Fibroblast of skin of abdomen (primary cell): ENCODE results near the gene PEA15. TPM values are rescaled to one million over a fixed set of nuclear protein-coding genes. Genes with fewer than 3 reads are reported as not detected.
A peak's percentile ranks its signal among the peaks of the same experiment; 100 is the strongest.

Experiments
- DNase-seq: peaks from one replicate; pipeline ENCODE4 v3.0.0-alpha.2; 2013
- polyA plus RNA-seq, 2 experiments: library from polyadenylated mRNA; unstranded; fragments of 120-200 nt; gene quantifications; one replicate each; pipeline ENCODE4 v1.2.1, GENCODE V29; 2013; ENCODE audit not compliant: insufficient read length in 2 of 2

Gene PEA15, protein sequence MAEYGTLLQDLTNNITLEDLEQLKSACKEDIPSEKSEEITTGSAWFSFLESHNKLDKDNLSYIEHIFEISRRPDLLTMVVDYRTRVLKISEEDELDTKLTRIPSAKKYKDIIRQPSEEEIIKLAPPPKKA
- 322 TPM for polyA plus RNA-seq (2013, experiment 1 of 2; ENCODE audit: insufficient read length)
- 324 TPM for polyA plus RNA-seq (2013, experiment 2 of 2; ENCODE audit: insufficient read length)

DNA sequence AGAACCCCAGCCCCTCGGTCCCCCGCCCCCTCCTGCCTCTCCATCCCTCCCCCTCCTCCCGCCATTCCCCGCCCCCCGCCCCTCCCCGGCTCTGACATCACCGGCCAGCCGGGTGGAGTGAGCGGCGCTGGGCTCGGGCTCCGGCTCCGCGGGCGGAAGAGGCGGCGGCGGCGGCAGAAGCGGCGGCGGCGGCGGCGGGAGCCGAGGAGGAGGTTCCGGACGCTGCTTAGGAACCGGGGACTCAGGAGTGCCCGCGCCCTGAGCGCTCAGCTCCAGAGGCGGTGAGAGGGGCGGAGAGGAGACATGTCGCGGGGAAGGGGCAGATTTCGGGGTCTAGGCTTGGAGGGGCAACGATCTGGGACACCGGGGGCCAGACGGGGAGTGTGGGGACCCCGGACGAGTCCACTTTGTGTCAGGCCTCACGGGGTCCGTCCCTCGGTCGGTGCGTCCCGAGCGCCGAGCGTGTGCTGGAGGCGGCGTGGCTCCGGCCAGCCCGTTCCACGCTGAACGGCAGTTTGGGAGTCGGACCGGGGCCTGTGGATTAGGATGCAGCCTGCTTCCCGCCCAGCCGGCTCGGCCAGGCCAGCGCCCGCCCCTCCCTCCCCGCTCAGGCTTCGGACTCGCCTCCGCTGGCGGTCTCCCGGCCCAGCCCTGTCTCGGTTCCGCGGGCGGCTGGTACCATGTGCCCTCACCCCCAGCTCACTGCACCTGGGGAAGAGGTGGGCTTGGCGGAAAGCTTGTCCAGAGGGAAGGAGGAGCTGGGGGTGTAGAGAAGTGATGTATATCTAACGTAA, at the start of gene PEA15:
TSS of gene PEA15 (plus strand) at position 143 of the 794 bp plus-strand sequence. CDS start 6,161 bp downstream, outside the sequence.
- peak; percentile 79 for DNase-seq

DNA sequence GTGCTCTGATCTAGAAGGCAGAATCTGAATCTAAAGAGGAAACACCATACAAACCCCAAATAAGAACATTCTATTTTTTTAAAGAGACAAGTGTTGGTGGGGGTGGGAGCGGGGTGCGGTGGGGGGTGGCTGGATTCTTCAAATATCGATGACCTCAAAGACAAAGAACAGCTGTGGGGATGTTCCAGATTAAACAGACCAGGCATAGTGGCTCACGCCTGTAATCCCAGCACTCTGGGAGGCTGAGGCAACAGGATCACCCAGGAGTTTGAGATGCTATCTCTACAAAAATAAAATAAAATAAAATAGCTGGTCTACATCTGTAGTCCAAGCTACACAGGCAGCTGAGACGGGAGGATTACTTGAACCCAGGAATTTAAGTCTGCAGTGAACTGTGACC, 48.8 kb upstream of the PEA15 start:
- no peak for DNase-seq

DNA sequence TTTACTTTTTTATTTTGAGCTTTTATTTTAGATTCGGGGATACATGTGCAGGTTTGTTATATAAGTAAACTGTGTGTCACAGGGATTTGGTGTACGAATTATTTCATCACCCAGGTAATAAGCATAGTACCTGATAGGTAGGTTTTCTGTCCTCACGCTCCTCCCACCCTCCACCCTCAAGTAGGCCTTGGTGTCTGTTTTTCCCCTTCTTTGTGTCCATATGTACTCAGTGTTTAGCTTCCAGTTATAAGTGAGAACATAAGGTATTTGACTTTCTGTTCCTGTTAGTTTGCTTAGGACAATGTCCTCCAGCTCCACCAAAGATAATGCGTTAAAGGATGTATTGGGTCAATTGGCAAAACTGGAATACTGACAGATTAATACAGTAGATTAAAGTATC, 48.0 kb upstream of the PEA15 start:
- no peak for DNase-seq

DNA sequence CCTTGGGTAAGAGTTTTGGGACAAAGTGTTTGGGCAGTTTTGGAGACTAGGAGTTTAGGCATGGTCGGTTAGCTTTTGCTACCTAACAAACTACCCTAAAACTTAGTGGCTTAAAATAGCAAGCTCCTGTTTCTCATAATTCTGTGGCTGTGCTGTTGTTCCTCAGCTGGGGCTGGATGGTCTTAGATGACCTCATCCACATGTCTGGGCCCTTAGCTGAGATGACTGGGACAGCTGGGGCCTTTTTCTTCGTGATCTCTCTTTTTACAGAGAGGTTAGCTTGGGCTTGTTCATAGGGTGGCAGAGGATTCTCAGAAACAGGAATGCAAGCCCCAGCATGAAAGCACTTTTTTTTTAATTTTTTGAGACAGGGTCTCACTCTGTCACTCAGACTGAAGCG, 47.2 kb upstream of the PEA15 start:
- no peak for DNase-seq

DNA sequence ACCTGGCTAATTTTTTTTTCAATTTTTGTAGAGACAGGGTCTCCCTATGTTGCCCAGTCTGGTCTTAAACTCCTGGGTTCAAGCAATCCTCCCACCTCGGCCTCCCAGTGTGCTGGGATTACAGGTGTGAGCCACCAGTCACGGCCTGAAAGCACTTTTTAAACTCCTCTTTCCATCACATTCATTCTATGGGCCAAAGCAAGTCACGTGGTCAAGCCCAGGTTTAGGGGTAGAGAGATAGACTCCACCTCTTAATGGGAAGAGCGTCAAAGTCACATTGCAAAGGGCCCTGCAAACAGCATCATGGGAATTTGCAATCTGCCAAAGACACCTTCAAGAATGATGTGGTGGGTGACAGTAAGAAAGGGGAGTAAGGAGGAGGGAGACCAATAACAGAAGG, 46.6 kb upstream of the PEA15 start:
- DNase-seq, result no peak

DNA sequence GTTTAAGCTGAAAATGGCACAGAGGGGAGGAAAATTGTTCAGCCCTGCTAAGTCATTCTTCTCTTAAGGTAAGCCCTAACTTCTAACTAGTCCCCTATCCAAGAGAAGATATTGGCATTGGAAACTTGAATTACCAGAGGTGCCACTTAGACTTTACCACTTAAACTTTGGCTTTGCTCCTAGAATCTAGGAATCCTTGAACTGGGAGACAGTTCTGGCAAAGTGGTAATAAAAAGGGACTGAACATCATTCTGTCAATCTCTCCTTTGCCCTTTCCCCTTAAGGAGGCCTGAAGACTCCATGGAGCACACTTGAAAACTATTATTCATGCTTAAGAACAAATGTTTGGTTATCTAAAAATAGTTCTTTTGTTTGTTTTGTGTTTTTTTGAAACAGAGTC, 45.3 kb upstream of the PEA15 start:
- no peak for DNase-seq

DNA sequence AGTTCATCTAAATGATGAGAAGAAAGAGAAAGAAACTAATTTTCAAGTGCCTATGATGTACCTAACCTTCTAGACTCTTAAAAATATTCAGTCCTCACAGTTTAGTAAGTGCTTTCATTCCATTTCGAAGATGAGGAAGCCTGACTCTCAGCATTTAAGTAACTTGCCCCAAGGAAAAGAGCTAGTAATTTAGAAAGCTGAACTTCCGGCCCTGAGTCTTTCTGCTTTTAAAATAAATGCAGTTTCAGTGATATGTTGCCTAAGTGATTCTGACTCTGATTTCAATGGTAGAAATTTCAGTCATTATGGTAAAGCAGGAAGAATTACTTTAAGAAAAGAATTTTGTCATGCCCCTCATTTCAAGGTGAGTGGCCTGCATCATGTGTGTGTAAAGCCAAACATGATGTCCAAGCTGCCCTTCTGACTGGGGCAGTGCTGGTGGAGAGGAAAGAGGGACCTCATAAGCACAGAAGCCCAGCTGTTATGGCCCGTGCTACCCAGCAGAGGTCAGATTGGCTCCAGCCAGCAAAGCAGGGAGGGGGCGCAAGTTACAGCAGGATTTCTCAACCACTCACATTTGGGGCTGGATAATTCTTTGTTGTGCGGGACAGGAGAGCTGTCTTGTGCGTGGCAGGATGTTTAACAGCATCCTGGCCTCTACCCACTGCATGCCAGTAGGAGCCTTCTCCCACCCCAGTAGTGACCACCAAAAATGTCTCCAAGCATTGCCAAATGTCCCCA, 43.0 kb upstream of the PEA15 start:
- no peak for DNase-seq

DNA sequence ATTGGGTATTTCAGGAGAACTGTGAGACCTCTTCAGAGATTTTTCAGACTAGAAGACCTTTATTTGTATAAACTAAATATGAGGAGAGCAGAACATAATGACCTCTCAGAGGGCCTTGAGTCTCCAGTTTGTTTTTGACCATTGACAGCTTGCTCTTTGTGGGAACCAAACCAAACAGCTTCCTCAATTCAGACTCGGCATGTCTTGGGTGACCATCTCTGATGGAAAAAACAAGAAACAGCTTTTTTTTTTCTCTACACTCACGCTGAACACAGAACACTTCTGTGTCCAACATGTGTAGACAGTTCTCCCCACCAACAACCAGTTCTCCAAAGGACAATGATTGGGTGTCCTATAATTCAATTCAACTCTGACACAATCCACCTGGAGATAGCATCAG, 42.3 kb upstream of the PEA15 start:
- DNase-seq, result no peak

DNA sequence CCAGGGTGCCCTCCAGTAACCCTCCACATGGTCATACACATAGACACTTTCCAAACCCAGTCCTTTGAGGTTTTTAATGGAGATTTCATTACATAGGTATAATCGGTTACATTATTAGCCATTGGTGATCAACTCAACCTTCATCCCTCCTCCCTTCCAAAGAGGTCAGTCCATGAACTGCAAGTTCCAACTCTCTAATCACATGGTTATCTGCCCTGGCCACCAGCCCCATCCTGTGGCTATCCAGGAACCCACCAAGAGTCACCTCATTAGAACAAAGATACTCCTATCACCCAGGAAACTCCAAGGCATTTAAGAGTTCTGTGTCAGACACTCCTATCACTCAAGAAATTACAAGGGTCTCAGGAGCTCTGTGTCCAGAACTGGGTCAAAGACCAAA, 41.6 kb upstream of the PEA15 start:
- DNase-seq, result no peak

DNA sequence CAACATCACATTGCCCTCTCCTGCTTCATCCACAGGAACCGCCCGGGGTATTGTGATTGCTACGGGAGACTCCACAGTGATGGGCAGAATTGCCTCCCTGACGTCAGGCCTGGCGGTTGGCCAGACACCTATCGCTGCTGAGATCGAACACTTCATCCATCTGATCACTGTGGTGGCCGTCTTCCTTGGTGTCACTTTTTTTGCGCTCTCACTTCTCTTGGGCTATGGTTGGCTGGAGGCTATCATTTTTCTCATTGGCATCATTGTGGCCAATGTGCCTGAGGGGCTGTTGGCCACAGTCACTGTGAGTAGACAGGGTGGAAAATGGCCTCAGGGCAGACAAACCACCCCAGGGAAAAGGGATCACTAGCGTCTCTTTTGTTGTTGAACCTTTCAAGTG, 41.1 kb upstream of the PEA15 start:
- no peak for DNase-seq

DNA sequence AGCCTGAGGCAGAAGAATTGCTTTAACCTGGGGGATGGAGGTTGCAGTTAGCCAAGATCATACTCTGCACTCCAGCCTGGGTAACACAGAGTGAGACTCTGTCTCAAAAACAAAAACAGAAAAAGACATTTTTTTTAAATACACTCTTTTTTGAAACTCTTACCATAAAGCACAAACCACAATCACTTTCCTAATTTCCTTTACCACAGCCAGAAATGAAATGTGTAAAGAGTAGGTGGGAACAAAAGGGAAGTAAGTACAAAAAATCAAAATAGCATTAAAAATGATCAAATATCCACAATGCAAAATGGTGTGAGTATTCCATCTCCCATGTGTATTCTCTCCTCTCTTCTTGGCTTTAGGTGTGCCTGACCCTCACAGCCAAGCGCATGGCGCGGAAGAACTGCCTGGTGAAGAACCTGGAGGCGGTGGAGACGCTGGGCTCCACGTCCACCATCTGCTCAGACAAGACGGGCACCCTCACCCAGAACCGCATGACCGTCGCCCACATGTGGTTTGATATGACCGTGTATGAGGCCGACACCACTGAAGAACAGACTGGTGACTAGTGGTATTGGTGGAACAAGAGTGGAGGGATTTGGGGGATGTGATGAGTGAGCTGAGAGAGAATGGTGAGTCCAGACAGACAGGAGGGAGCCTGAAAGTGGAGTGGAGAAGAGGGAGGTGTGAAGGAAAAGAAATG, 38.9 kb upstream of the PEA15 start:
- no peak for DNase-seq

DNA sequence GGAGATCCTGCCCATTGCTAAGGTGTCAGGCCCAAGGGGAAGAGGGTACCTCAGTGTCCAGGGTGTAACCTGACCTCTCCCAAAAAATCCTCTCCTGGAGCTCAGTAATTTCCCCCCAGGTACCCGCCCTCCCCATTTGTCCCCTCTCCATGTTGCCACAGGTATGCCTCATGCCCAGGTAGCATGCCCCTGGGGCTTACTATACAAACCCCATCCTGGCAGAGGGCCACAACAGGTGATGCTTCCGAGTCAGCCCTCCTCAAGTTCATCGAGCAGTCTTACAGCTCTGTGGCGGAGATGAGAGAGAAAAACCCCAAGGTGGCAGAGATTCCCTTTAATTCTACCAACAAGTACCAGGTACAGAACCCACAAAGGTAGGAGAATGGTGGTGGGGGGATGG, 38.1 kb upstream of the PEA15 start:
- DNase-seq, result no peak

DNA sequence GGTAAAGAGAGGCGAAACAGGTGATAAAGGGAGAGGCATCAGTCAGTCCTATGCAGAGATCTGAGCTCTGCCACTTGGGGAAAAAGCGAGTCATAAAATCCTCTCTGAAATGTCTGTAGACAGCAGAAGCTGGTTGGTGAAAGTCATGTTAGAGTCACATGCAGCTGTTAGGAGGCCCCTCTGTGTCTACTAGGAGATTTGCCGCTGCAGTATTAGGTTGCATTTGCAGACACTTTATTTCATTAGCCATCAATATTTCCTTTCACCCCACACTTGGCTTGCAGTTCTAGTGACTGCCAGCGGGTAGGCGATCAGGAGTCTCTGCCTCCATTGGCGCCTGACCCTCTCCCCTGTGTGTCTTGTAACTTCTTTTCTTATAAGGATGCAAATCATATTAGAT, 37.6 kb upstream of the PEA15 start:
- no peak for DNase-seq

DNA sequence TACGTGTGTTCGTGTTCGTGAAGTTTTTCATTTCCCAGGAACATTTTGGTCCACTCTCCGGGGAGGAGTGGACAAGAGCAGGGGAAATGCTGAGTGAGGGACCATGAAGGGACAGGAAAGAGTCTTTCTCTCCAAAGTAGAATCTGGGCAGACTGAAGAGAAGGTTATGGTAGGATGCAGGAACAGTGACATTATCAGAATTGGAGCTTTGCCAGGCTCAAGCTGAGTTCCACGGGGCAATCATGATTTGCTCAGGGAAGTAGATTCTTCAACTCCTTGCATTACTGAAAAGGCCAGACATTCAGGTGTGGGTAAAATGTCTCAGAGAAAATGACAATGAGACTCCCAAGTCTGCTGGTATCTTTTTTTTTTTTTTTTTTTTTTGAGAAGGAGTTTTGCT, 37.2 kb upstream of the PEA15 start:
- DNase-seq, result no peak

DNA sequence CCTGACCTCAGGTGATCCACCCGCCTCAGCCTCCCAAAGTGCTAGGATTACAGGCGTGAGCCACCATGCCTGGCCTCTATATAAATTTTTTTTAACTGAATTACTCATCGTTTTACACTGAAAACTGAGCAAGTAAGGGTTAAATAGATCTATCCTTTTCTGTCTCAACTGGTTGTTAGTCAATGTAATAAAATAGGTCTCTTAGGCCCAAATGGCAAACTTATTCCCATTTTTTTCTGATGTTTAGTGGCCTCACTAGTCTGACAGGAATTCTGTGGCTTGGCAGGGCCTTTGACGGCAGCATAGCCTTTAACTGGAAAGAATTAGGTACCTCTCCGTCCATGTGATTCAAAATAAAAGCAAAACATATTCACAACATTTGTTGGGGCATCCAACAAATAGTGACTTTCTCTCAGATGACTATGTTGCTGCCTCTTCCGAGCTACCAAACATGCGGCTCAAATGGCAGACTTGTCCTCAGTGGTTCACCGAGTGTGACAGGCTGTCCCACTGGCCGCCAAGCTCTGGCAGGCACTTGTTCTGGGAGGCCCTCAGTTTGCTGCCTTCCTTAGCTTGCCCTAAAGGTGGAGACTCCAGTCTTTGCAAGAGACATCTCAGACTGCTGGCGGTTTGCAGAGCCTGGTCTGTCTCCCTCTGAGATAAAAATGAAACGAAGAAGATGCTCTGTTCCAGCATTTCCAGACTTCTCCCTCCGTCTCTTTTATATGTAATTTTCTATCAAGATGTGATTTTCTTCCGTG, 36.4 kb upstream of the PEA15 start:
- peak; percentile 27 for DNase-seq

DNA sequence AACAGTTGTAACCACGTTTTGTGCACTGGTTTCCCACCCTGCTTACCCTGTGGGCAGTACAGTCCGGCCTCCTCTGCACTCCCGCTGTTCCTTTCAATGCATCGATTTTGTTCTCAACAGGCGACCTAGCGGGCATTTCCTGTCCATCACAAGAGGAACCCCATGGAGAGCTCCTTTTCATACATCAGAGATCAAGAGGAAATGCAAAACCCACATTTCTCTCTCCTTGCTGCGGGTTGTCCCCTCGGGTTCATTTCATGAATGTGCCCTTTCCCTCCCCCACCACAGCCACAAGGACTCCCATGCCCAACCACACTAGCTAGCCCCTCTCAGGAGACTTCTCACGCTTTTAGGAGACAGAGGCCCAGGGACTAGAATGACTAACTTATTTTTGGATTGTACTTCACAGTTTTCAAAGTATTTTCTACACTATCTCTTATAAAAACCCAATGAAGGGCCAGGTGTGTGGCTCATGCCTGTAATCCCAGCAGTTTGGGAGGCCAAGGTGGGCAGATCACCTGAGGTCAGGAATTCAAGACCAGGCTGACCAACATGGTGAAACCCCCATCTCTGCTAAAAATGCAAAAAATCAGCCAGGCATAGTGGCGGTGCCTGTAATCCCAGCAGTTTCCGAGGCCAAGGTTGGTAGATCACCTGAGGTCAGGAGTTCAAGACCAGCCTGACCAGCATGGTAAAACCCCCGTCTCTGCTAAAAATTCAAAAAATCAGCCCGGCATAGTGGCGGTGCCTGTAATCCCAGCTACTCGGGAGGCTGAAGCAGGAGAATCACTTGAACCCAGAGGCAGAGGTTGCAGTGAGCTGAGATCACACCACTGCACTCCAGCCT, 35.4 kb upstream of the PEA15 start:
- no peak for DNase-seq

DNA sequence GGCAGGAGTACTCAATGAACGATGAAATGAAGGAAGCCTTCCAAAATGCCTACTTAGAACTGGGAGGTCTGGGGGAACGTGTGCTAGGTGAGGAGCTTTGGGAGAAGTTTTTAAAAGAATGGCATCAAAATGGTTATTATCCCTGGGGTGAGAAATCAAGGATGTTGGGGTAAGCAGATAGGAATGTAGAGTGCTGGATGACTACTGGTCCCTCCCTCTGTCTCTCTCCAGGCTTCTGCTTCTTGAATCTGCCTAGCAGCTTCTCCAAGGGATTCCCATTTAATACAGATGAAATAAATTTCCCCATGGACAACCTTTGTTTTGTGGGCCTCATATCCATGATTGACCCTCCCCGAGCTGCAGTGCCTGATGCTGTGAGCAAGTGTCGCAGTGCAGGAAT, 33.8 kb upstream of the PEA15 start:
- no peak for DNase-seq

DNA sequence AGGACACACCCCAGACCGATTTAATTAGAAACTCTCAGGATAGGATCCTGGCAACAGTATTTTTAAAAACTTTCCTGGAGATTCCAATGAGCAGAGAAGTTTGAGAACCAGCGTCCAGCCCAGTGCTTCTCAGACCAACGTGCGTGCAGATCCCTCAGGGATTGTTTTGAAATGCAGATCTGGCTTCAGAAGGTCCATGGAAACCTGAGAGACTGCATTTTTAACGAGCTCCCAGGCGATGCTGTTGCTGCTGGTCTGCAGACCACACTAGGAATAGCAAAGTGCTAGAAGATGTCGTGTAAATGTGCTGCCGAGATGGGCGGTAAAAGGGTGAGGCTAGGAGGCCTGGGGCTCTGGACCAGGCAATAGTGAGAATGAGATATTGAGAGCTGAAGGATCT, 33.2 kb upstream of the PEA15 start:
- no peak for DNase-seq

DNA sequence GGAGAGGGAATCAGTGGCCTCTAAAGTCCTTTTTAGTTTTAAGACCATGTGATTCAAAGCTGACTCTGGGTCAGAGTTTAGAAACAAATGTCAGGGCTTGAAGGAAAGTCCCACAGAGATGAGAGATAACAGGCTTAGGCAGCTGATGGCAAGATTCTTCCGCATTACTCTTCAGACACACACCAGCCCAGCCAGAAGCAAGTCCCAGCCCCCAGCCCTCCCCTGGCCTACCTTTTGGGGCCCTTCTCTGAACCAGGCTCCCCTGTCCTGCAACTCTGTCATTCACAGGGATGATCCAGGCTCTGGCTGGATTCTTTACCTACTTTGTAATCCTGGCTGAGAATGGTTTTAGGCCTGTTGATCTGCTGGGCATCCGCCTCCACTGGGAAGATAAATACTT, 28.0 kb upstream of the PEA15 start:
- DNase-seq, result no peak

DNA sequence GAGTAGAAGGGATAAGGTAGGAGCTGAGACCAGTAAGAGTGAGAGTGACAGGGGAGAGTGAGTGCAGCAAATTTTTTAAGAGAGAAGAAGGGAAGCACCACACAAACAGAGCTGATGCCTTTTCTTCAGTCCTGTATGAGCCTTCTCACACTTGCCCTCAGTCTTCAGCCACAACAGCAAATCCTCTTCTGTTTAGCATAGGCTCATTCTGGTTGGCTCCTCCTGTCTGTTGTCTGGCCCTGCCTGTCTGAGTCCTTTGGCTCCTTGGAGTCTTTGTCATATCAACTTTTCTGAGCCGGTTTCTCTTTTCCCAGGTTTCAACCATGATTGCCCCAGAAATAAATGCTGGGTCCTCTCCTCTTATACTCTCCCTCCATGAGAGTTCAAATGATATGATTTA, 27.5 kb upstream of the PEA15 start:
- no peak for DNase-seq

DNA sequence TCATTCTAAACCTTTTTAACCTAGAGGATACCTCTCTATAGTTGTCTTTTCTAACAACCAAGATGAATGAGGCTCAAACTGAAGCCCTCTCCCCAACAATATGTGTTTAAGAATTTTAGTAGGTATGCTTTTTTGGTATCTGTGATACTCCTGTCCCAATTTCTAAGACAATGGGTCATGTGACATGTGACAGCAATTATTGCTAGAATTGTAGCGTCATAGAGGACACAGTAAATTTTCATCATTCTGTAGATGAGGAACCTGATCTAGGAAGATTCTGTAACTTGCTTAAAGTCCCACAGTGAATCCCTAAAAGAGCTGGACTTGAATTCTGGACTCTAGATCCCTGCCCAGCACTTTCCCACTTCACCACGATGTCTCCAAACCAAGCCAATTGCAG, 26.5 kb upstream of the PEA15 start:
- DNase-seq, result no peak
